Type B pancreatic cell (in vitro differentiated cells): ENCODE results near the gene ZSWIM8. TPM values are rescaled to one million over a fixed set of nuclear protein-coding genes. Genes with fewer than 3 reads are reported as not detected.

Source experiments
- DNase-seq: peaks from one replicate; pipeline ENCODE4 v3.0.0; 2021; ENCODE audit warnings: mixed read lengths; ENCODE audit not compliant: unreplicated experiment; ENCODE audit errors: extremely low spot score
- H3K27ac Mint-ChIP-seq: 2 replicates; pipeline ENCODE4 v1.8.0; 2021; ENCODE audit warnings: mild to moderate bottlenecking, mixed read lengths
- H3K27me3 Mint-ChIP-seq: 2 replicates; pipeline ENCODE4 v1.8.0; 2021; ENCODE audit warnings: mixed read lengths
- H3K36me3 Mint-ChIP-seq: 2 replicates; pipeline ENCODE4 v1.8.0; 2021; ENCODE audit warnings: mixed read lengths
- H3K4me1 Mint-ChIP-seq: one replicate; pipeline ENCODE4 v1.8.0; 2021; ENCODE audit warnings: mixed read lengths; ENCODE audit not compliant: unreplicated experiment
- H3K4me3 Mint-ChIP-seq: 2 replicates; pipeline ENCODE4 v1.8.0; 2021; ENCODE audit warnings: mild to moderate bottlenecking, mixed read lengths
- H3K9me3 Mint-ChIP-seq: 2 replicates; pipeline ENCODE4 v1.8.0; 2021; ENCODE audit warnings: mixed read lengths
- CTCF ChIP-seq: fragments of 200-600 bp; sonication (generic); conservative IDR thresholded peaks from 2 replicates; pipeline ENCODE4 v1.5.0; 2021; ENCODE audit warnings: antibody characterized with exemption, mild to moderate bottlenecking
- total RNA-seq: library from RNA; stranded (reverse); gene quantifications from 2 replicates; pipeline ENCODE4 v1.2.1, GENCODE V29; 2021; ENCODE audit warnings: low replicate concordance

The ZSWIM8 gene
- total RNA-seq, 1 donor from 2014 or later: 139 TPM

- DNase-seq: no peak
- H3K9me3 Mint-ChIP-seq: no peaks in the 10 kb centered on the region
- H3K27me3 Mint-ChIP-seq: no peaks in the 10 kb centered on the region
- H3K36me3 Mint-ChIP-seq: peaks cover 26% of the 10 kb centered on the region
- peaks cover 11% of the 10 kb centered on the region for H3K4me1 Mint-ChIP-seq
- peak overlapping the region; percentile 75 for H3K27ac Mint-ChIP-seq
- no peak for TF ChIP-seq CTCF
- H3K4me3 Mint-ChIP-seq: no peak overlapping the region
Measured at GRCh38 chr10:73807471-73807870, 22.1 kb downstream of the ZSWIM8 start.

GRCh38 chr10:73808021-73808815, 22.8 kb downstream of the ZSWIM8 start:
- no peak overlapping the region for H3K4me3 Mint-ChIP-seq
- DNase-seq: no peak
- peaks cover 19% of the 10 kb centered on the region for H3K4me1 Mint-ChIP-seq
- no peaks in the 10 kb centered on the region for H3K9me3 Mint-ChIP-seq
- H3K36me3 Mint-ChIP-seq: peaks cover 26% of the 10 kb centered on the region
- no peaks in the 10 kb centered on the region for H3K27me3 Mint-ChIP-seq
- no peak for TF ChIP-seq CTCF
- peak overlapping the region; percentile 37 for H3K27ac Mint-ChIP-seq

- peaks cover 21% of the 10 kb centered on the region for H3K4me1 Mint-ChIP-seq
- no peaks in the 10 kb centered on the region for H3K9me3 Mint-ChIP-seq
- H3K27me3 Mint-ChIP-seq: no peaks in the 10 kb centered on the region
- peak overlapping the region; percentile 74 for H3K4me3 Mint-ChIP-seq
- TF ChIP-seq CTCF: no peak
- peaks cover 23% of the 10 kb centered on the region for H3K36me3 Mint-ChIP-seq
- peak overlapping the region; percentile 37 for H3K27ac Mint-ChIP-seq
- DNase-seq: no peak
Measured at GRCh38 chr10:73809061-73809818, 23.8 kb downstream of the ZSWIM8 start.

- Mint-ChIP-seq H3K4me1 (peaks cover 21% of the 10 kb centered on the region), H3K9me3 (no peaks in the 10 kb centered on the region), H3K27ac (peak overlapping the region; percentile 82), H3K4me3 (peak overlapping the region; percentile 90), H3K36me3 (peaks cover 23% of the 10 kb centered on the region), H3K27me3 (no peaks in the 10 kb centered on the region)
- TF ChIP-seq CTCF: no peak
- DNase-seq: no peak
Measured at GRCh38 chr10:73810358-73810734, 24.9 kb downstream of the ZSWIM8 start.

GRCh38 chr10:73810735-73811465, 25.5 kb downstream of the ZSWIM8 start:
- Mint-ChIP-seq H3K9me3 (no peaks in the 10 kb centered on the region), H3K27ac (peak overlapping the region; percentile 82), H3K4me3 (peak overlapping the region; percentile 90), H3K4me1 (peaks cover 21% of the 10 kb centered on the region), H3K27me3 (no peaks in the 10 kb centered on the region), H3K36me3 (peaks cover 20% of the 10 kb centered on the region)
- no peak for DNase-seq
- no peak for TF ChIP-seq CTCF
